ENCODE data around the gene SART1.
"Not testable (repeated sequence)": the region's sequence is repeated elsewhere in the genome, so short reads cannot be mapped to it uniquely, and the experiment has no call there.

SART1 gene

DNA sequence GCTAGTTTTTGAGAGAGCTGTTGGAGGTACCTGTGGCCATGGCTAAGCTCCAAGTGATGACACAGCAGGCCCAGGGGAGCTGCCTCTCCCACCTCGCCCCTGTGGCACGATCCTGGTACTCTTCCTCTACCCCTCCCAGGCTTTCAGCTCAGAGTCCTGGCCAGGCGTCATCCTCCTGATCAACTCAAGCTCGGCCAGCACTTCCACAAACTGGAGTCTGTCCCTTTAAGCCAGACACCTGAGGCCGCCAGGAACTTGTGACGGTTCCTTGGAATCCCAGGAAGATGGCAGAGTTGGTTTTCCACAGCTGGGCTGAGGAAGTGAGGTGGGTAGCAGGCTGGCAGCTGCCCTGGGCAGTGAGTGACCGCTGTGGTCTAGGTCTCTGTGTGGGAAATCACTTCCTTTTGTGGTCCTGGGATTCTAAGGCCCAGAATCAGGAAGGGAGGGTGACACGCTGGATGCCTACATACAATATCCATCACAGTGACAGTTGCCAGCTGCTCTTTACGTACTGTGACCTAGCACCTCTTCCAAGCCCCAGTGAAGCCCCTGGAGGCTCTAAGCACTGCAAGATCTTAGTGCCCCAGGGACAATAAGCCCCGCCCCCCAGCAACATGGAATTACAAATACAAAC, 47.1 kb downstream of the SART1 start:
- TF ChIP-seq, protein P1, sequence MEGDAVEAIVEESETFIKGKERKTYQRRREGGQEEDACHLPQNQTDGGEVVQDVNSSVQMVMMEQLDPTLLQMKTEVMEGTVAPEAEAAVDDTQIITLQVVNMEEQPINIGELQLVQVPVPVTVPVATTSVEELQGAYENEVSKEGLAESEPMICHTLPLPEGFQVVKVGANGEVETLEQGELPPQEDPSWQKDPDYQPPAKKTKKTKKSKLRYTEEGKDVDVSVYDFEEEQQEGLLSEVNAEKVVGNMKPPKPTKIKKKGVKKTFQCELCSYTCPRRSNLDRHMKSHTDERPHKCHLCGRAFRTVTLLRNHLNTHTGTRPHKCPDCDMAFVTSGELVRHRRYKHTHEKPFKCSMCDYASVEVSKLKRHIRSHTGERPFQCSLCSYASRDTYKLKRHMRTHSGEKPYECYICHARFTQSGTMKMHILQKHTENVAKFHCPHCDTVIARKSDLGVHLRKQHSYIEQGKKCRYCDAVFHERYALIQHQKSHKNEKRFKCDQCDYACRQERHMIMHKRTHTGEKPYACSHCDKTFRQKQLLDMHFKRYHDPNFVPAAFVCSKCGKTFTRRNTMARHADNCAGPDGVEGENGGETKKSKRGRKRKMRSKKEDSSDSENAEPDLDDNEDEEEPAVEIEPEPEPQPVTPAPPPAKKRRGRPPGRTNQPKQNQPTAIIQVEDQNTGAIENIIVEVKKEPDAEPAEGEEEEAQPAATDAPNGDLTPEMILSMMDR (conservative IDR thresholded peaks at IDR 0.05) = no peak
- H3K27ac ChIP-seq = no peak overlapping the region; the same call in 1 of the 2 replicates

DNA sequence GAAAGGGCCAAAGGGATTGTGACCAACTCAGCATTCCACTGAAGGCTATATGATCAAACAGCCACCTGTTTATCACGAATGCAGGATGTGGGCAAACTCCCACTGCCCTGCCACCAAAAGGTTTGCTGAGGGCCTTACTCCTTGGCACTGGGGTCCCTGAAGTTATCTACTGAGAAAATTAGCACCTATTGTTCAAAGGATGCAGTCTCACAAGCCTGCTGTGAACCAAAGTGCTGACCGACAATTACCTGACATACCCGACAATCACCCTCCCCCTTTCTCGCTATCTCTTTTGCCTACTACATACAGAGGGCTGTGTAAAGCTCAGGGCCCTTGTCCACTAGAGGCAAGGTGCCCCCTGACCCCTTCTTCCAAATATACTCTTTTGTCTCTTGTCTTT, 48.5 kb downstream of the SART1 start:
- not testable (repeated sequence) for H3K27ac ChIP-seq

DNA sequence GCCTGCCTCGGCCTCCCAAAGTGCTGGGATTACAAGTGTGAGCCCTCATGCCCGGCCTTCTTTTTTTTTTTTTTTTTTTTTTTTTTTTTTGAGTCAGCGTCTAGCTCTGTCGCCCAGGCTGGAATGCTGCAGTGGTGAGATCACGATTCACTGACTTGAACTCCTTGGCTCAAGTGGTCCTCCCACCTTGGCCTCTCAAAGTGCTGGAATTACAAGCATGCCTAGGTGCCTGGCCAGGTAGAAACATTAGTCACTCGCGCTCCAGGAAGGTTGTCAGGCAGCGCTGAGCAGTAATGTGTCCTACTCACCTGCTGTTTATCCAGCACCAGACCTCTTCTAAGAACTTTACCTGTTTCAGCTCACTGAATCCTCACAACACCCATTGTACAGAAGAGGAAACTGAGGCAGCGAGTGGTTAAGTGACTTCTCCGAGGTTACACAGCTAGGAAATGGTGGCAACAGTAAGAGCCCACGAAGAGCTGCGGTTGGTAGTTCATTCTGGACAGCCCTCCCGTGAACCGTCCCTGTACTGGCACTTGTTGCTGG, 49.8 kb downstream of the SART1 start:
- no peak overlapping the region; the same call in 1 of the 2 replicates for H3K27ac ChIP-seq
- TF ChIP-seq, protein P1 (conservative IDR thresholded peaks at IDR 0.05) = no peak

DNA sequence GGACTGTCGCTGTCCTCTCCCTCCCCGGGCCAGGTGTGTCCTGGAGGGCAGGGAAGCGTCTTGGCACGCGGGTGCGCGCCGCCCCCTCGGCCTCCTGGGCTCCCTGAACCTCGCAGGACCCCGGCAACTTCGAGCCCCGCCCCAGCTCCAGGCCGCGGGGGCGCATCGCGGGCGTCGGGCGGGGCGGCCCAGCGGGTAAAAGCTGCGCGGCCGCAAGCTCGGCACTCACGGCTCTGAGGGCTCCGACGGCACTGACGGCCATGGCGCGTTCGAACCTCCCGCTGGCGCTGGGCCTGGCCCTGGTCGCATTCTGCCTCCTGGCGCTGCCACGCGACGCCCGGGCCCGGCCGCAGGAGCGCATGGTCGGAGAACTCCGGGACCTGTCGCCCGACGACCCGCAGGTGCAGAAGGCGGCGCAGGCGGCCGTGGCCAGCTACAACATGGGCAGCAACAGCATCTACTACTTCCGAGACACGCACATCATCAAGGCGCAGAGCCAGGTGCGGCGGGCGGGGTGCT, 50.3 kb downstream of the SART1 start, which contains the start of gene CST6:
Gene CST6 (plus strand): TSS at position 224 of the 519 bp plus-strand sequence. CDS start 37 bp downstream, at position 261.
- TF ChIP-seq, protein P1 (conservative IDR thresholded peaks at IDR 0.05) = peak; percentile 34
- no peak within 1 kb of the TSS; the same call in 1 of the 2 replicates for H3K27ac ChIP-seq

DNA sequence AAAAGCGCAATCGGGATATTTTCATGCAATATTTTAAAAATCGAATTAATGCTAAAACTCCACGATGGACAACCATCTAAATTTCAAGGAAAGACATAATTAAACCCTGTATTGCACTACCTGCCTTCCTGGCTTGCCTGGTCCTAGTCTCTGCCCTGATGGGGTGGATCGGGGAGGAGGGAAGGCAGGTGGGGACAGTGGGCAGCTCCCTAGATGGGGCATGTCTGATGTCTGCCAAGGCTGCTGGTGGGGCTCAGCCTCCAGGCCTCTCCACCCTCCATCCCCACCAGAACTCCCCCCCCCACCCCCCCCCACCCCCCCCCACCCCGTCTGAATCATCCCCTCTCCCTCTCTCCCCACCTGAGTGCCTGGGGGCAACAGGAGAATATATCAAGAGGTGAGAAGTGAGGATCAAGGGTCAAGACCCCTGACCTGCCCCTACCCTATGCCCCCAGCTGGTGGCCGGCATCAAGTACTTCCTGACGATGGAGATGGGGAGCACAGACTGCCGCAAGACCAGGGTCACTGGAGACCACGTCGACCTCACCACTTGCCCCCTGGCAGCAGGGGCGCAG, 50.9 kb downstream of the SART1 start:
- TF ChIP-seq, protein P1 (conservative IDR thresholded peaks at IDR 0.05) = no peak
- H3K27ac ChIP-seq = no peak overlapping the region

DNA sequence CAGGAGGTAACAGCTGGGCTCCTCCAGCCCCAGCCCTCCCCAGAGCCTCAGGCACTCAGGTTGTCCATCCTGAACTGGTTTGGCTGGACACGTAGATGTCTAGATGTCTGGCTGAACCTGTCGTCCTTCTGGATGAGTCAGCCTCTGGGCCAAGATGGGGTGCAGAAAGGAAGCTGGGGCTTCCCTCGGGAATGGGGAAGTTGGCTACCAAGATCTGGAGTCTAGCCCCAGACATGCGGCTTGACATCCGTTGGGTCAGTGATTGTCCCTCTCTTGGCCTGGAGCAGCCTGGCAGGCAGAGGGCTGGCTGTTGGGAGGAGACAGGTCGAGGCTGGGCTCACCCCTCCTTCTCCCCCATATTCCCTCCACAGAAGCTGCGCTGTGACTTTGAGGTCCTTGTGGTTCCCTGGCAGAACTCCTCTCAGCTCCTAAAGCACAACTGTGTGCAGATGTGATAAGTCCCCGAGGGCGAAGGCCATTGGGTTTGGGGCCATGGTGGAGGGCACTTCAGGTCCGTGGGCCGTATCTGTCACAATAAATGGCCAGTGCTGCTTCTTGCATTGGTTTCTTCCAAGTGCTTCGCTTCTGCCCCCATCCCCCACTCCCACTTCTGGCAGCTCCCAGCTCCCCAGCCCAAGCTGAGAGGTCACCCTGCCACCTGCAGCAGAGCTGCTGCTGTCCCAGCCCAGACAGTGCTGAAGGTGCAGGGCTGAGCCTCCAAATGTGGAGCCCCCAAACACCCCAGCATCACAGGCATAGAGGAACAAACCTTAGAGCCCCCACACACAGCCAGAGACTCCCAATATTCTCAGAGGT, 51.6 kb downstream of the SART1 start:
- H3K27ac ChIP-seq = no peak overlapping the region
- TF ChIP-seq, protein P1 (conservative IDR thresholded peaks at IDR 0.05) = no peak

DNA sequence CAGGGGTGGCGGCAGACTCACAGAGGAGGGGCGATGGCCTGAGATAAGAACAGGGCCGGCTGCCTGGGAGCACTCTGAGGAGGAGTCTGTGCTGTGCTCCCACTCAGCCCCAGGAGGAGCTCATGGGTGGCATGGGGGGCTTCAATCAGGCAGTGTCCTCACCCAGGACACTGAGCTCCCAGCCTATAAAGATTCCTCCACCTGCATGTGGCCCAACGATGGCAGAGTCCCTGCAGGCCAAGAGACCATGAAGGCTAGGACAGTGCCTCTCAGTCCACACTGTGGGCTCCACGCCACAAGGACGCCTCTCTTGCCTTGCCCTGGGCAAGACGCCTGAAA, 52.2 kb downstream of the SART1 start:
- TF ChIP-seq, protein P1 (conservative IDR thresholded peaks at IDR 0.05) = no peak
- no peak overlapping the region for H3K27ac ChIP-seq
